GM21447 (cell line): ENCODE data around the gene ADARB1.

ENCODE experiments used
- ATAC-seq: cut with Tn5 transposase; IDR thresholded peaks from one replicate; pipeline ENCODE4 v1.9.1; 2021; ENCODE audit not compliant: unreplicated experiment

Gene ADARB1

DNA sequence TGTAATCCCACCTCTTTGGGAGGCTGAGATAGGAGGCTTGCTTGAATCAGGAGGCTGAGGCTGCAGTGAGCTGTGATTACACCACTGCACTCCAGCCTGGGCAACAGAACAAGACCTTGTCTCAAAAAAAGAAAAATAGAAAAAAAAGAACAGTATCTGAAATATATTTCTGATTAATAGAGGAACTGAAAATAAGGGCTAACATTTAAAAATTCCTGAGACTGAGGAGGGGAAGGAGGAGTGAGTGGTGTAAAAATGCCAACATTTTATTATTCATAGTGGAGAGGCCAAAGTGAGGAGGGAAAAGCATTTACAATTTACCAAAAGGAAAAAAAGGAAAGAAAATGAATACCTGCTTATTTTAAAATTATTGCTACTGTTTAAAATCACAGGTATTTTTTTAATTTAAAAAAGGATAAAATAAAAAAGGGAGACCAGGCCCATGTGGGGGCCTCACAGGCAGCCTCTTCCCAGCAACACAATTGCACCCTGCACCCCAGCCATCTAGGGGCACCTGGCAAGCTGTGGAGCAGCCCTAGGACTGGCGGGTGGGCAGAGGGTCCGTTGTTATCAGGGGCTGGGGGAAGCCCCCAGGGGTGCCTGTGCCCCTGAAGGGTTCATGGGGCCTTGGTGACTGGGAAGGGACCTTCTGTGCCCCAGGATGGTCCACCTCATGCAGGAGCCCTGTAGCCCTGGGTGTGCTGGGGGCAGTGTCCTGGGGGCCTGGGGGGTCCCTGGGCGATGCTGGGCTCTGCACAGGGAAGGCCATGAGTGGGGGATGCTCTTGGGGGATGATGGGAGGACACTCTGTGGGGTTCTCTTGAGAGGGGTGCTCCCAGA, 34.8 kb upstream of the ADARB1 start:
- ATAC-seq = no peak

DNA sequence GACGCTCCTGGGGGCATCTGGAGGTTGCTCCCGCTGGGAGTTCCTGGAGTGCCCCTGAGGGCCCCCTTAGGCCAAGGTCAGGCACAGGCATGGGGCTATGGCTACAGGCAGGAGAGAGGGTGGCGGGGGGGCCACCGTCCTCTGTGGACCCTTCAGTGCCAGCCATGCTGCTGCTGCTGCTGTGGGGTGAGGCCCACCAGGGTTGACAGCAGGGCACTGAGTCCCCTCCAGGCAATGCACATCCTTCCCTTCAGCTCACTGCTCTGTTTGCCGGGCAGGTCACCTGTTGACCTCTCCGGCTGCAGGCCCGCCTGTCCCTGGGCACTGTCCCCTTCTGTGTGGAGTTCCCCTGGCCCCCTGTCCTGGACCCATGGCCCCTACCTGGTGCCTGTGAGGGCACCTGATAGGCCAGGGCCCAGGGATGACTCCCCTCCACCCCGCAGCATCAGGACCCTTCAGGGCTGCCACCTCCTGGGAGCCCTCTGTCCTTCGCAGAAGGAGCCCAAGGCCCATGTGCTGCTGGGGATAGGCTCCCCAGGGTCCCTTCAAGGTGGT, 34.1 kb upstream of the ADARB1 start:
- ATAC-seq = no peak

DNA sequence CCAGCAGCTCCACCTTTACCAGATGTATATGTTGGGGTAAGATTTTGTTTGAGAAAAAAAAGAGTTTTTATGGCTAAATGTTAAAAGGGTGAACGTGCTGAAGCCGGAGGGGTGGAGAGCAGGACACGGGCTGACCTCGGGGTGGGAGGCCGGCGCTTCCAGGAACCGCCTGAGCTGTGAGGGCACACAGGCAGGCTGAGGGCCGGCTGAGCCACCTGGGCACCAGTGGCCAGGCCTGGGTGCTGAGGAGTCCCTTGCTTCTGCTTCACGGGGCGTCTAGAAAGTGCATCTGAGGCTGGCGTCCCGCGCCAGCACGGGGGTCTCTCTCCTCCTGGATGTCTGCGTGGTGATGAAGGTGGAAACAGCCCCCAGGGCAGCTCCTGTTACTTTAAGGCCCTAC, 33.6 kb upstream of the ADARB1 start:
- no peak for ATAC-seq

DNA sequence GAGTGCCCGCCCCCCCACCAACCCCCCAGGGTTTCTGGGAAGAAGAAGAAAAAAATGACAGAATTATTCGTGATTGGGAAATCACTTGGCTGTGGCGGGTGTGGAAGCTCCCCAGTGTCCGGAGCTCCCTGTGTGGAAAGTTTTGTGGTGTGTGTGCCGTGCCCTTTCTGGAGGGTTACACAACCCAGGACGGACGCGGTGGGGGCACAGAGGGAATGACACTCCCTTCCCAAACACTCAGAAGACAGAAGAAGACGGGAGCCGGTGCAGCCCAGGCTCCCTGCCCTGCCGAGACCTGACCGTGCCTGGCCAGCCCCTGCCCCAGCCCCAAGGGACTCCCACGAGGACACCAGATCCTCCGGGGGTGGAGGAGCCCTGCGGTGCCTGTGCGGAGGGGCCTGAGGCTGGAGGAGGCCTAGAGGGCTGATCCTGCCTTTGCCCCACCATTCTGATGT, 33.0 kb upstream of the ADARB1 start:
- ATAC-seq = no peak

DNA sequence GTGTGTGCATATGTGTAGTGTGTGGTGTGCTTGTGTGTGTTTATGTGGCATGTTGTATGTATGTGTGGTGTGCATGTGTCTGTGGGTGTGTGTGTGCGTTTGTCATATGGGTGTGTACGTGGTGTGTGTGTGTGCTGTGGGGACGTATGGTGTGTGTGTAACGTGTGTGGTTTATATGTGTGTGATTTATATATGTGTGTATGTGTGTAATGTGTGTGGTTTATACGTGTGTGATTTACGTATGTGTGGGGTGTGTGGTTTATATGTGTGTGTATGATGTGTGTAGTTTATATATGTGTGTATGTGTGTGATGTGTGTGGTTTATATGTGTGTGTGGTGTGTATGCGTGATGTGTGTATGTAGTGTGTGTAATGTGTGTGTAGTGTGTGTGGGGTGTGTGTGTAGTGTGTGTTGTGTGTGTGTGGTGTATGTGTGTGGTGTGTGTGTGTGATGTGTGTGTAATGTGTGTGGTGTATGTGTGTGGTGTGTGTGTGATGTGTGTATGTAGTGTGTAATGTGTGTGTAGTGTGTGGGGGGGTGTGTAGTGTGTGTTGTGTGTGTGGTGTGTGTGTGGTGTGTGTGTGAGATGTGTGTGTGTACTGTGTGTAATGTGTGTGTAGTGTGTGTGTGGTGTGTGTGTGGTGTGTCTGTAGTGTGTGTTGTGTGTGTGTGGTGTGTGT, 32.3 kb upstream of the ADARB1 start:
- ATAC-seq = no peak

DNA sequence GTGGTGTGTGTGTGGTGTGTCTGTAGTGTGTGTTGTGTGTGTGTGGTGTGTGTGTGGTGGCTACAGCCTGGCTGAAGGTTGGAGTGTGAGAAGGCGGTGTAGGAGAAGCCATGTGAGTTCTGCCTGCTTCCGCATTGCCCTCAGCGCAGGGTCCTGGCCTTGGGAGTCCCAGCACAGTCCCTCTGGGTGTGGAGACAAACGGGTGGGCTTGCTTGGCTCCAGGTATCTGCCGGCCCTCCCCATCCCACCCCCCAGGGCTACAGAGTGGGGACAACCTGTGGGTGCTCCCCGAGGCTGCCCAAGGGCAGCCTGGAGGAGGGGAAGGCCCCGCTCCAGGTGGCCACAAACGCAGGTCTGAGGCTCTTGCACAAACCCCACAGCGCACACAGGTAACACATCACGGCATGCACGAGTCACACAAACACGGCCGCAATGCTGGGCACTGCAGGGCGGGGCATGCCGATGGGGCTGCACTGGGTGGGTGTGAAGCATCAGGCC, 31.7 kb upstream of the ADARB1 start:
- no peak for ATAC-seq

DNA sequence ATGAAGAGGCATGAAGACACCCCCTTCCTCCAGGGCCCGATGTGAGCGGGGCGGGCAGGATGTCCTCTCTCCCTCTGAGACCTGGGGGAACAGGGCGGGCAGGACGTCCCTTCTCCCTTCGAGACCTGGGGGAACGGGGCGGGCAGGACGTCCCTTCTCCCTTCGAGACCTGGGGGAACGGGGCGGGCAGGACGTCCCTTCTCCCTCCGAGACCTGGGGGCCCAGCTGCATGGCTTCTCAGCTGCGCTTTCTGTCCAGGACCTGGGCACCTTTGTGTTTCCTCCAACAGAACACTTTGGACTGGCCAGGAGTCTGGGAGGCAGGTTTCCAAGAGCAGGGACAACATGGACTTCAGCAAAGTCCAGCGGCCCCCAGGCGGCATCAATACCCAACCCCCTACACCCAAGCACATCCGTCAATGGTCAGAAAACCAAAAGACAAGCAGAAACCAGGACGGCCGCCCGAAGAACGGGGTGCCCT, 30.8 kb upstream of the ADARB1 start:
- ATAC-seq = no peak

DNA sequence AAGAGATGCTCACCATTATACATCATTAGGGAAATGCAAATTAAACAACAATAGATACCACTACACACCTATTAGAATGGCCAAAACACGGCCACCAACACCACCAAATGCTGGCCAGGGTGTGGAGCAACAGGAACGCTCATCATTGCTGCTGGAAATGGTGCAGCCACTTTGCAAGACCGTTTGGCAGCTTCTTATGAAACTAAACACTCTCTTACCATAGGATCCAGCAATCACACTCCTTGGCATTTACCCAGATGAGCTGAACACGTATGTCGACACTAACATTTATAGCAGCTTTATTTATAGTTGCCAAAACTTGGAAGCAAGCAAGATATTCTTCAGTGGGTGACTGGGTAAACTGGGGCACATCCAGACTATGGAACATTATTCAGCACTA, 28.9 kb upstream of the ADARB1 start:
- ATAC-seq = no peak

DNA sequence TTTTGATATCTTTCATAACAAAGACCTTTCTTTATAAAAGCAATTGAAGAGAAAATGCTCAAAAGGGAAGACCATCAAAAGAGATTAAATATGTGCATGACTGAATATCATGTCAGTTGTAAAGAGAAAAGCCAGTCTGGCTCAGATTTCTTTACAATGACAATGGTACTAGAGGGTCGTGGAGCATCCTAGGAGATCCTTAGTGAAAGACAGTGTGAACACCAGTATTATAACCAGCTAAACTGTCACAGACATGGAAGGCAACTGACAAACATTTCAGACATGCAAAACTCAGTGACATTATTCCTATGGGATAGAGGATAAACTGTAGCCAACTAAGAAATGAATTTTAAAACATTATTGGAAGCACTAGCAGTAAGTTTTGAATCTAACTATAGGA, 27.1 kb upstream of the ADARB1 start:
- no peak for ATAC-seq

DNA sequence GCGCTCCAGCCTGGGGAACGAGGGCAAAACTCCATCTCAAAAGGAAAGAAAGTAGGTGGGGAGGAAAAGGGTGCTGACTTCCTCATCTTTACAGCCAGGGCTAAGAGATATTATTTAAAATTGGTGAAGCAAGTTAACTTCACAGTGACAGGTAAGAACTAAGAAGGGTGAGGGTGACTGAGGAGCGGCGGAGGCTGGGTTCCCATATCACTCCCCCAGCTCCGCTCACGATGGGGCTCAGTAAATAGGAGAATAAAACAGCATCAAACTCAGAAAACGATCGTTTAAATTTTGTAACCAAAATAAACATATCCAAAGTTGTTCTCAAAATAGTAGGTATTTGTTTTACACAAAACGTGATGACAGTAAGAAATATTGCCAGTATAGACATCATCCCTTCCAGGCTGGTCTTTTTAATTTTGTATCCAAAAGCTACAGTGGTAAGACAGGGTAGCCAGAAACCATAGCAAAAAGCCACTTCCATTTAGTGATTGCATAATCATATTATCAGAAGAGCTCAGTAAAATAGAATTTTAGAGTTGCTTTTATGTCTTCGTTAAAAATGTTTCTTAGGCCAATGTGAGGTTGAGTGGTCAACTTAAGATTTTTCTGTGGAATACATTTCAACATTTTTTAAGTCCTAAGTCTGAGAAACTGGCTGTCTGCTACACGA, 26.2 kb upstream of the ADARB1 start:
- no peak for ATAC-seq

DNA sequence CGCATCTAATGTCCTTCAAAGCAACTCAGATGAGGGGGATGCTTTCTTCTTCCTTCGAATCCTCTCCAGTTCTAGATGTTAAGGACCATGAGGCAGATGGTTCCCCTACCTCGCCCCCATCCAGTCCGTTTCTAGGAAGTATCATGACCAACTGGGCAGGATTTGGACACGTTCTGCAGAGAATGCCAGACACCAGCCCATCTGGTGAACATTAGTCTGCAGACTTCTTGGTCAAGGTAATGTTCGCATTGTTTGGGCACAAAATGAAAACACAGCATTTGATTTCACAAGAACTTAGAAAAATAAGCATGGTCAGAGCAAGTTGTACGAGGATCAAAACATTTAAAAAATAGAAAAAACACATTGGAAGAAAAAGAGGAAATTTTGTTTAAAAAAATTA, 25.4 kb upstream of the ADARB1 start:
- ATAC-seq = no peak

DNA sequence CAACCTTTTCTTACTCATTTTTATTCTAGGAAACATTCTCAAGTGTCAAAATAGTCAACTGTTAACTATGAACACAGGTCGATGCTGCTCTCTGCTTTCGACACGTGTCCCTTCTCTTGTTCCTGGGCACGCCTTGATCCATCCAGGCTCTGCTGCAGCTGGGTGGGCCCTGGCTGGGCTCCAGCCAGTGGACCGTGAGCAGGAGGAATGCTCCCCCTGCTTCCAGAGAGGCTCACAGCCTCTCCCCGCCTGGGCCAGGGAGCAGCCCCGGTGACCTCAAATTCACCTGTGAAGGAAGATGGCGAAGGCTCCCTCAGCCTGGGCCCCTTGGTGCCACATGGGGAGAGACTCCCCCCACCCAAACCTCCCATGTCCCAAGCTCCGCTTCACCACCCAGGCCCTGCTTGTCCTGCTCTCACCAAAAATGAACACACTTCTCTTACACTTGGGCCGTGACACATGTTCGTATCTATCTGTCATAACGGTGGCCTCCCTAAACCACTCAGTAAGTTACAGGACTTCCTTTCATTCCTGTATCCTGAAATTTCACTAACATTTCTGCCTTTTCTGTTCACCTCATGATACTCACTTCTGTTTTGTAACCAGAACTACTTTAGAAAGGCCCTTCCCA, 24.6 kb upstream of the ADARB1 start:
- no peak for ATAC-seq

DNA sequence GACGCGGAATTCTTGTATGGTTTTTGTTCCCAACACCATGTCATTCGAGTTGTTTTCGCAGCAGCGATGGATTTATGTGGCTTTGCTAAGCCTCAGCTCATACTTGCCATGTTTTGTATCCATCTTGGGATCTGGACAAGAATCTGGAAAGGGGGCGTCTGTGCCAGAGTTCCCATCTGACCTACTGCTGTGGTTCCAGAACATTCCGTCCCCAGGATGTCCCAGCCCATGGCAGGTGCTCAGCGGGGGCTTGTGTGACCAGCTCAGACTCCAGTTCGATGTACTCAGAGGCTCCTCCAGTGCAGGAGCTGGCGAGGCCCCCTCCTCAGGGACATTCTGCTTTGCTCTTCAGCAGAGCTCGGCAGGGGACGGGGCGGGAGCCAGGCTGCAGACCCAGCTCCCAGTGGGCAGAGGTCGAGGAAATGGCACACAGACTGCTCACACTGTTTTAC, 24.0 kb upstream of the ADARB1 start:
- ATAC-seq = no peak

DNA sequence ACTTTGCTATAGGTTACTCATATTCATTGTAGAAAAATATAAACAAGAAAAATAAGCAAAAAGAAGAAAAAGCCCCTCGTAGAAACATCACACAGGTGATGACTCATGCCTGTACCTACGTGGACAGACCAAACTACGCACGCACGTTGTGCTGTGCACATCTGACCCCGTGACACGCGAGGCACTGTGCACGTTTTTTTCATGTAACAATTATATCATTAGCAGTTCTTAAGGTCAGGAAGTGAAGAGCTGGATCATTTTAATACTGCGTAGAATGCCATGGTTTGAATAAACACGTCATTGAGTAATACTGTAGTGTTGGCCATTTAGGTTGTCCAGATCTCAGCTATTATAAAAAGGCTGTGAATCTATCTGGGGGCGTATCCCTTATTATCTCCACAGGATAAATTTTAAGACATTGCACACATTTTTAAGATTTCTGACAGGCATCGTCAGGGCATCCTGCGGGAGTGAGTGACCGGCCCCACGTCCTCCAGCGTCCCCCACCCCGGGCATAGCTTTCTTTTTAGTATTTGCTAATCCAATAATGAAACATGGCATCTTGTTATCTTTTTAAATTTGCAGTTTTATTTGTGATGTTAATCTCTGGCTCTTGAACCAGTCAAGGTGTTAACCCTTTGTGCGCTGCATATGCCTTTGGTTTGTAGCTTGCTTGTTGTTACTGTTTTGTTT, 23.4 kb upstream of the ADARB1 start:
- ATAC-seq = no peak

DNA sequence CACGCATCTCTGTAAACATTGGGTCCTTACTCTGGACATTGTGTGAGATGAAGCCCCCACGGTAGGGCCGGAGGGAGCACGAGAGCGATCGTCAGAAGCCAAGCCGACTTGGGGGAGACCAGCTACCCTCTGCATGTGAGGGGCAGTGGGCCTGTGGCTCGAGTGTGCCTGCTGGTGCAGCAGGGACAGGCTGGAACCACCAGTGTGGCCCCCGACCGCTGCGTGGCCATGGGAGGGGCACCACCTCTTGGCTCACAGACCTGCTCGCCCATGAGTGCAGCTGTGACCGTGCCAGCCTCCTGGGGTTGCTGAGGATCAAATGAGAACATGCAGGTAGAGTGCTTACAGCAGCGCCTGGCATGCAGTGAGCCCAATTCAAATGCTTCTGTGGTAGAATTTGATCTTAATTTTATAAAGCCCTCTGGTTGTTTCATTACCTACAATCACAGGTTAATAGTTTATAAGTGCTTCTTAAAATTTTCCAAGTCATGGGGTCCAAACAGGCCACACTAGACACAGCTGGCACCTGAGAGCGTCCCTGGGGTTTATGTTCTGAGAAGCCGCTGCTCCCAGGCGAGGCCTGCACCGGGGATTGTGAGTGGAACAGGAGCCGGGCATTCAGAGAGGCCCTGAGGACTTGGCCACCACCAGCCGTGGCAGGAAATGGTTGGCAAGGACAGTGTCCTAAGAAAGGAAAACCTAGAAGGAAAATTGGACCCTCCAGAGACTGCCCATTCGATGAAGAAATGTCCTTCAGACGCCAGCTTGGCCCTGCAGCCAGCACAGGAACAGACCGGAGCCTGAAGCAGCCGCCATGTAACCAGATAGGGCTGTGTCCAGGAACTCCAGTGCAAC, 22.6 kb upstream of the ADARB1 start:
- ATAC-seq = no peak

DNA sequence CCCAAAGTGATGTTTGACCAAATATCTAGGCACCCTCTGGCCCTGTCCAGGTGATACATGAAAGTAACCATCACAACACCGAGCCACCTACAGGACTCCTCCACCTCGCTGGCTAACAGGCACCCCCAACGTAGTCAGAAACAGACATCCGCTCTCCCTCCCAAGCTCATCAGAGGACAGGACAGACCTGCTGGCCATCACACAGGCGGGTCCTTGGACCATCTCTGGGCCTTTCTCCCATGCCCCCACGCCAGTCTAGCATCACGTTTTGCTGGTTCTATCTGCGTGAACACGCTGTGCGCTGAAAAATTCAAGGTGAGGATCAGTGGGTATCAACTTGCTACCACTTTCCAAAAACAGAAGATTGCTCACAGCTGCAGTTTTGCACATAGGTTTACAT, 21.4 kb upstream of the ADARB1 start:
- ATAC-seq = no peak

DNA sequence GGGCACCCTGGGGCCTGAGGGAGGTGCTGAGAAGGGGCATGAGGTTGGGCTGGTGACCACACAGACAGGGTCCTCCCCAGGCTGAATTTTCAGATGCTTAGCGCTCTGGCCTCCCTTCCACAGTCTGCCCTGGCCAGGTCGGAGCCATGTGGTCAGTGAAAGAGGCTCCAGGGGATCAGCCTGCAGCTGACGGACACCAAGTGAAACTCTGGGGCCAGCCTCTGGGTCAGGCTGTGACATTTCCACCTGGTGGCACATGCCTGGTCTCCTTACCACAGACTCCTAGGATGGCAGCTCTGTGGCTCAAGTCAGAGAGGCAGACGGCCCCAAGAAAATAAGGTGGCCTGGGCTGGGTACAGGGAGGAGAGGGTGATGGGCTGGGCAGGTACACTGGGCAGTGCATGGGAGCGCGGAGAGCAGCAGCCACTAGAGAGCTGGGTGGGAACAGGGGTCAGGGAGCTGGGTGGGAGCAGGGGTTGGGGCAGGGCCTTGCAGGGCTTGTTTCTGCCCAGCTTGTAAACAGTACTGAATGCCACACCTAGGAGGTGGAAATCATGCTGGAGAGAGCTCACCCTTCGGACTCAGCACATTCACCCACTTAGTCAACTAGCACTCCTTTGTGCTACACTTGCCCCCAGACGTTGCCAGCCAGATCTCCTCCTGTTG, 20.7 kb upstream of the ADARB1 start:
- no peak for ATAC-seq

DNA sequence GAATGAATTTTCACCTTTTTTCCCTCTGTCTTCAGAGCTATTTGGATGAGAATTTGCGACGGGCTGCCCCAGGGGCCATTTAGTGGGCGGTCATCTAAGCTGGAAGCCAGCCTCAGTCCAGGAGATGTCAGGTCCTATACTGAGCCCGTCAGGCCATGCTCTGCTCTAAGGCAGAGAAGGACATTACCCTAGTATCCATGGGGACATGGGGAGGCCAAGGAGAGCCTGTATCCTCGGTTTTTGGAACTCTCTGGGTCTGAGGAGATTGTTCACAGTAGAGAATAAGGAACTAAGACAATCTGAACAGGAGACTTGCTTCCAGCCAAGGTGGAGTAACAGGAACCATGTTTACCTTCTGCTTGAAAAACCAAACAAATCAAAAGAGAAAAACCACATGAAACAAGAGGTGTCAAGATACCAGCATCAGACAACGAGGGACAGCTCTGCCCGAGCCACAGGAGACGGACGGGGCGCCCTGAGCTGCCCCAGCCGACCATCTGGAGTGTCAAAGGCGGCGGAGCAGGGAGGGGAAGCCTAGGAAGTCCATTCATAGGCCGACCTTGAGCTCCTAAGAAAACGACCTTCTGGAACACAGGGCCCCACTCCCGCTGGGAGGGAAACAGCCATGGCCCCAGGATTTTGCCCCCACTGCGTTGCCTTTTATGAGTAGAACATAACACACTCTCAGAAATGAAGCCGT, 20.0 kb upstream of the ADARB1 start:
- no peak for ATAC-seq
